ENCODE results near the gene PTPRG. TPM values are rescaled to one million over a fixed set of nuclear protein-coding genes. Genes with fewer than 3 reads are reported as not detected.

Gene PTPRG
- total RNA-seq, 2 donors from 2014 or later: 76.5 to 108 TPM

DNA sequence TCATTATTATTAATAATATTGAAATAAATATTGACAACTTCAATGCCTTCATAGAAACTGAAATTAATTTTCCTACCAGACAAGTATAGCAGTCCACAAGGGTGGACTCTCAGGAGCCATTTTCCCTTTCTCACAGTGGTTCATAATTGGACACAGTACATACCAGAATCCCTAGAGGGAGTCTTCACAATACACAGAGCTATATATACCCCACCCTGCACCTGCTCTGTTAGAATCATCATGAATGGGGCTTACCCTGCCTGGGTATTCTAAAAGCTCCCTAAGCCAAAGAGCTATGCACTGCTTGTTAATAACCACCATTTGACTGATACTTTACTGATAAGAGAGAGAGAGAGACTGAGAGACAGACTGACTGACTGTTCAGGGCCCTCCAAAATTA lies 677.1 kb downstream of the PTPRG start:
- Histone ChIP-seq H3K9ac (ENCODE audit: extremely low read depth, low read length, poor library complexity, severe bottlenecking) (no peak overlapping the region), H3K36me3 (ENCODE audit: control insufficient read depth, insufficient read depth, low read length) (no peaks in the 10 kb centered on the region), H3K27me3 (ENCODE audit: control insufficient read depth, insufficient read depth, low read length, poor library complexity, severe bottlenecking) (no peaks in the 10 kb centered on the region), H3K4me1 (ENCODE audit: control insufficient read depth, insufficient read depth, low read length) (no peaks in the 10 kb centered on the region), H3K4me3 (ENCODE audit: low read length) (no peak overlapping the region), H3K9me3 (ENCODE audit: control insufficient read depth, low read length) (no peaks in the 10 kb centered on the region), H3K27ac (ENCODE audit: low read depth, low read length) (no peak overlapping the region)
- H3K4me3 Mint-ChIP-seq: no peak overlapping the region
- peaks cover 12% of the 10 kb centered on the region for H3K4me1 Mint-ChIP-seq
- H3K9me3 Mint-ChIP-seq: no peaks in the 10 kb centered on the region
- no peaks in the 10 kb centered on the region for H3K27me3 Mint-ChIP-seq (ENCODE audit: insufficient read depth)
- H3K27ac Mint-ChIP-seq: no peak overlapping the region
- DNase-seq: no peak
- no peaks in the 10 kb centered on the region for H3K36me3 Mint-ChIP-seq (ENCODE audit: low read depth)
- TF ChIP-seq CTCF (conservative IDR thresholded peaks at IDR 0.05): no peak

DNA sequence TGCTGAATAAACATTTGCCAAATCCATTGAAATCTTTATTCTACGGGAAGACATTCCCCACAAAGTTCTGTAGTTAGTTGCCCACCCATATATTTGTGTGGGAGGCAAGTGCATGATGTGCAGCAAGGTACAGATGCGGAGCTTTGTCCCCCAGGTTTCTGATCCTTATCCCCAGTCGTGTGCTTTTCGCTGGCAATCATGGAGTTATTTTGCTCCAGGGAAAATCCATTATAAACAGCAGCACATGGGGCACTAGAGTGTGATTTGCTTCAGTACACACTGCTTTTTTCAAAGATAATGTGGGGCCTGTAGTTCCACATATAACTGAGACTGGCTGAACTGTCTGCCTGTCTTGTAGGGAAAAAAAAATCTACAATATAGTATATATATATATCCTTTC lies 679.9 kb downstream of the PTPRG start:
- TF ChIP-seq CTCF (conservative IDR thresholded peaks at IDR 0.05): no peak
- Histone ChIP-seq H3K9me3 (ENCODE audit: control insufficient read depth, low read length) (no peaks in the 10 kb centered on the region), H3K27ac (ENCODE audit: low read depth, low read length) (peak overlapping the region; percentile 97), H3K36me3 (ENCODE audit: control insufficient read depth, insufficient read depth, low read length) (peaks cover 11% of the 10 kb centered on the region), H3K4me3 (ENCODE audit: low read length) (no peak overlapping the region), H3K27me3 (ENCODE audit: control insufficient read depth, insufficient read depth, low read length, poor library complexity, severe bottlenecking) (no peaks in the 10 kb centered on the region), H3K9ac (ENCODE audit: extremely low read depth, low read length, poor library complexity, severe bottlenecking) (no peak overlapping the region), H3K4me1 (ENCODE audit: control insufficient read depth, insufficient read depth, low read length) (no peaks in the 10 kb centered on the region)
- Mint-ChIP-seq H3K4me3 (no peak overlapping the region), H3K9me3 (no peaks in the 10 kb centered on the region), H3K27ac (no peak overlapping the region), H3K27me3 (ENCODE audit: insufficient read depth) (no peaks in the 10 kb centered on the region), H3K4me1 (peaks cover 13% of the 10 kb centered on the region), H3K36me3 (ENCODE audit: low read depth) (no peaks in the 10 kb centered on the region)
- WGBS, 2 experiments (ENCODE audit: insufficient coverage in 1 of 2, insufficient read length in 1 of 2): 83 to 92% methylated on average over 4 of the region's 4 CpGs
- DNase-seq: no peak

DNA sequence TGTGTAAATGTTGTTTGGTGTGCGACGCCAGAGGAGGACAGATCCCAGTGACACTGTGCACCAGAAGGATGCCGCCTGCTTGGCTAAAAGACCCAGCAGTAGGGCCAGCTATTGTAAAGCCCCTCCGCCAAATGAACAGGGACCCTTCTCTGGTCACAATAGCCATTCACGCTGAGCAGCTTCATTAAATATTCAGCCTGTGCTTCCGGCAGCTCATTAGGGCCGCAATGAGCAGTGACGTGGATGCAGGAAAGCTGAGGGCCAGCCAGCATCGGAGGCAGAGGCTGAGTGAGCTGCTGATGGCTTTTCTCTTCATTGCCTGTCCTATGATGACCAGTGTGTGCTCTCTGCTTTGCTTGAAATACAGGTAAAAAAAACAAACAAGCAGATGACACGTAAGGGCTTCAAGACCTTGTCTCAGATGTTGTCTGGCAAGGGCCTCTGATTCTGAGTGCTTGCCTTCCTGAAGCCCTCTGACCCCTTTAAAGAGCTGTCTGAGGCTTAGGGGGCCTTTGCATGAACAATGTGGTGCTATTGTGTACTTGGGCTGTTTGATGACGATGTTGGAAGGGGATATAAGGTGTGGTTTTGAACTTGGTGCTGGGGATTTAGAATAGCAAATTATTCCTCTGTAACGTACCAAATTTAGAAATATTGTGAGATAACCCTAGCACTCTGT lies 681.6 kb downstream of the PTPRG start:
- H3K27me3 Mint-ChIP-seq (ENCODE audit: insufficient read depth): no peaks in the 10 kb centered on the region
- TF ChIP-seq CTCF (conservative IDR thresholded peaks at IDR 0.05): no peak
- no peaks in the 10 kb centered on the region for H3K27me3 ChIP-seq (ENCODE audit: control insufficient read depth, insufficient read depth, low read length, poor library complexity, severe bottlenecking)
- H3K9me3 ChIP-seq (ENCODE audit: control insufficient read depth, low read length): no peaks in the 10 kb centered on the region
- DNase-seq: peak; percentile 55
- no peak overlapping the region for H3K27ac Mint-ChIP-seq
- no peaks in the 10 kb centered on the region for H3K9me3 Mint-ChIP-seq
- H3K36me3 ChIP-seq (ENCODE audit: control insufficient read depth, insufficient read depth, low read length): peaks cover 11% of the 10 kb centered on the region
- peaks cover 15% of the 10 kb centered on the region for H3K4me1 Mint-ChIP-seq
- H3K9ac ChIP-seq (ENCODE audit: extremely low read depth, low read length, poor library complexity, severe bottlenecking): no peak overlapping the region
- no peak overlapping the region for H3K4me3 Mint-ChIP-seq
- WGBS, 2 experiments (ENCODE audit: insufficient coverage in 1 of 2, insufficient read length in 1 of 2): 63 to 82% methylated on average over 11 to 12 of the region's 12 CpGs
- H3K4me1 ChIP-seq (ENCODE audit: control insufficient read depth, insufficient read depth, low read length): no peaks in the 10 kb centered on the region
- peak overlapping the region; percentile 97 for H3K27ac ChIP-seq (ENCODE audit: low read depth, low read length)
- H3K36me3 Mint-ChIP-seq (ENCODE audit: low read depth): no peaks in the 10 kb centered on the region
- no peak overlapping the region for H3K4me3 ChIP-seq (ENCODE audit: low read length)
